ENCODE measurements around the gene PIGN. TPM values are rescaled to one million over a fixed set of nuclear protein-coding genes. Genes with fewer than 3 reads are reported as not detected.

PIGN gene
- polyA plus RNA-seq, 3 donors from 2014 or later: 12.0 to 16.4 (median 13.8) TPM

- no peaks in the 10 kb centered on the region for H3K36me3 Mint-ChIP-seq
- H3K4me3 Mint-ChIP-seq: no peak overlapping the region
- DNase-seq: no peak
- no peaks in the 10 kb centered on the region for H3K9me3 Mint-ChIP-seq
- peaks cover 40 to 74% of the 10 kb centered on the region in 2 donors for H3K4me1 Mint-ChIP-seq
- H3K27me3 Mint-ChIP-seq (ENCODE audit: low read depth in 3 of 3): no peaks in the 10 kb centered on the region
- no peak overlapping the region for H3K27ac Mint-ChIP-seq
These were observed 12.8 kb upstream of the PIGN start for GRCh38 chr18:62199629-62200028.

- Mint-ChIP-seq H3K27me3 (ENCODE audit: low read depth in 3 of 3) (no peaks in the 10 kb centered on the region), H3K27ac (peak overlapping the region in 4 of 6 donors; percentile 8 to 72 (median 33)), H3K9me3 (no peaks in the 10 kb centered on the region), H3K4me3 (no peak overlapping the region), H3K36me3 (no peaks in the 10 kb centered on the region), H3K4me1 (peaks cover 47 to 83% of the 10 kb centered on the region in 2 donors)
- no peak for DNase-seq
These were observed 11.4 kb upstream of the PIGN start for GRCh38 chr18:62198259-62198658.

GRCh38 chr18:62196980-62197379 is 10.1 kb upstream of the PIGN start:
- peaks cover 0 to 2% (median 0%) of the 10 kb centered on the region in 6 donors for H3K9me3 Mint-ChIP-seq
- peak overlapping the region in 1 of 6 donors; percentile 4 for H3K27ac Mint-ChIP-seq
- peaks cover 58 to 85% of the 10 kb centered on the region in 2 donors for H3K4me1 Mint-ChIP-seq
- no peaks in the 10 kb centered on the region for H3K27me3 Mint-ChIP-seq (ENCODE audit: low read depth in 3 of 3)
- no peak overlapping the region for H3K4me3 Mint-ChIP-seq
- DNase-seq: no peak
- no peaks in the 10 kb centered on the region for H3K36me3 Mint-ChIP-seq

- H3K4me1 Mint-ChIP-seq: peaks cover 67 to 94% of the 10 kb centered on the region in 2 donors
- H3K9me3 Mint-ChIP-seq: peaks cover 0 to 2% (median 0%) of the 10 kb centered on the region in 6 donors
- no peak overlapping the region for H3K27ac Mint-ChIP-seq
- H3K36me3 Mint-ChIP-seq: no peaks in the 10 kb centered on the region
- no peaks in the 10 kb centered on the region for H3K27me3 Mint-ChIP-seq (ENCODE audit: low read depth in 3 of 3)
- no peak overlapping the region for H3K4me3 Mint-ChIP-seq
- DNase-seq: no peak
These were observed 9.2 kb upstream of the PIGN start for GRCh38 chr18:62196079-62196478.

- H3K4me1 Mint-ChIP-seq: peaks cover 77 to 85% of the 10 kb centered on the region in 2 donors
- no peak overlapping the region for H3K27ac Mint-ChIP-seq
- H3K36me3 Mint-ChIP-seq: no peaks in the 10 kb centered on the region
- peaks cover 5 to 10% (median 8%) of the 10 kb centered on the region in 3 donors for H3K27me3 Mint-ChIP-seq (ENCODE audit: low read depth in 3 of 3)
- H3K9me3 Mint-ChIP-seq: peaks cover 0 to 2% (median 0%) of the 10 kb centered on the region in 6 donors
- no peak for DNase-seq
- peak overlapping the region; percentile 99 to 100 (median 100) for H3K4me3 Mint-ChIP-seq
These were observed 2.4 kb upstream of the PIGN start for GRCh38 chr18:62189208-62189607.

- peaks cover 64 to 76% of the 10 kb centered on the region in 2 donors for H3K4me1 Mint-ChIP-seq
- H3K4me3 Mint-ChIP-seq: peak overlapping the region; percentile 99 to 100 (median 100)
- peak overlapping the region; percentile 94 to 98 (median 96) for H3K27ac Mint-ChIP-seq
- peak; percentile 6 to 15 (median 7) for DNase-seq
- no peaks in the 10 kb centered on the region for H3K9me3 Mint-ChIP-seq
- no peaks in the 10 kb centered on the region for H3K36me3 Mint-ChIP-seq
- H3K27me3 Mint-ChIP-seq (ENCODE audit: low read depth in 3 of 3): peaks cover 5 to 10% (median 8%) of the 10 kb centered on the region in 3 donors
These were observed 971 bp upstream of the PIGN start for GRCh38 chr18:62187543-62188510.

- DNase-seq: no peak
- Mint-ChIP-seq H3K36me3 (no peaks in the 10 kb centered on the region), H3K4me1 (peaks cover 50 to 62% of the 10 kb centered on the region in 2 donors), H3K4me3 (peak overlapping the region; percentile 99 to 100 (median 100)), H3K27ac (peak overlapping the region; percentile 94 to 98 (median 96)), H3K9me3 (no peaks in the 10 kb centered on the region), H3K27me3 (ENCODE audit: low read depth in 3 of 3) (peaks cover 5 to 10% (median 8%) of the 10 kb centered on the region in 3 donors)
These were observed 420 bp downstream of the PIGN start for GRCh38 chr18:62186499-62186773.

- H3K36me3 Mint-ChIP-seq: no peaks in the 10 kb centered on the region
- H3K4me1 Mint-ChIP-seq: peaks cover 24 to 34% of the 10 kb centered on the region in 2 donors
- DNase-seq: peak; percentile 46 to 54 (median 50)
- H3K4me3 Mint-ChIP-seq: no peak overlapping the region
- peaks cover 5 to 10% (median 8%) of the 10 kb centered on the region in 3 donors for H3K27me3 Mint-ChIP-seq (ENCODE audit: low read depth in 3 of 3)
- H3K9me3 Mint-ChIP-seq: no peaks in the 10 kb centered on the region
- H3K27ac Mint-ChIP-seq: no peak overlapping the region
These were observed 3.2 kb downstream of the PIGN start for GRCh38 chr18:62183578-62184195.

GRCh38 chr18:62182220-62182619 is 4.6 kb downstream of the PIGN start:
- H3K9me3 Mint-ChIP-seq: no peaks in the 10 kb centered on the region
- no peak overlapping the region for H3K27ac Mint-ChIP-seq
- peaks cover 2 to 7% (median 5%) of the 10 kb centered on the region in 3 donors for H3K27me3 Mint-ChIP-seq (ENCODE audit: low read depth in 3 of 3)
- H3K36me3 Mint-ChIP-seq: peaks cover 0 to 4% (median 0%) of the 10 kb centered on the region in 3 donors
- no peak for DNase-seq
- no peak overlapping the region for H3K4me3 Mint-ChIP-seq
- peaks cover 12 to 22% of the 10 kb centered on the region in 2 donors for H3K4me1 Mint-ChIP-seq

GRCh38 chr18:62179213-62179612 is 7.6 kb downstream of the PIGN start:
- H3K9me3 Mint-ChIP-seq: no peaks in the 10 kb centered on the region
- H3K4me1 Mint-ChIP-seq: peaks cover 1 to 4% of the 10 kb centered on the region in 2 donors
- no peaks in the 10 kb centered on the region for H3K27me3 Mint-ChIP-seq (ENCODE audit: low read depth in 3 of 3)
- no peak for DNase-seq
- peaks cover 0 to 4% (median 2%) of the 10 kb centered on the region in 3 donors for H3K36me3 Mint-ChIP-seq
- no peak overlapping the region for H3K4me3 Mint-ChIP-seq
- no peak overlapping the region for H3K27ac Mint-ChIP-seq

GRCh38 chr18:62177271-62177670 is 9.6 kb downstream of the PIGN start:
- no peaks in the 10 kb centered on the region for H3K27me3 Mint-ChIP-seq (ENCODE audit: low read depth in 3 of 3)
- no peak for DNase-seq
- no peak overlapping the region for H3K4me3 Mint-ChIP-seq
- H3K4me1 Mint-ChIP-seq: no peaks in the 10 kb centered on the region
- H3K36me3 Mint-ChIP-seq: peaks cover 0 to 4% (median 4%) of the 10 kb centered on the region in 3 donors
- H3K9me3 Mint-ChIP-seq: no peaks in the 10 kb centered on the region
- H3K27ac Mint-ChIP-seq: peak overlapping the region in 1 of 6 donors; percentile 57

GRCh38 chr18:62175521-62175920 is 11.3 kb downstream of the PIGN start:
- H3K27ac Mint-ChIP-seq: no peak overlapping the region

GRCh38 chr18:62172298-62172697 is 14.6 kb downstream of the PIGN start:
- Mint-ChIP-seq H3K9me3 (no peaks in the 10 kb centered on the region), H3K4me3 (no peak overlapping the region), H3K4me1 (no peaks in the 10 kb centered on the region), H3K36me3 (peaks cover 0 to 4% (median 4%) of the 10 kb centered on the region in 3 donors), H3K27ac (no peak overlapping the region), H3K27me3 (ENCODE audit: low read depth in 3 of 3) (peaks cover 0 to 2% (median 0%) of the 10 kb centered on the region in 3 donors)
- no peak for DNase-seq

More at GRCh38 chr18:62175521-62175920, 11.3 kb downstream of the PIGN start:
- DNase-seq: no peak
- H3K27me3 Mint-ChIP-seq (ENCODE audit: low read depth in 3 of 3): no peaks in the 10 kb centered on the region
- H3K4me1 Mint-ChIP-seq: no peaks in the 10 kb centered on the region
- no peak overlapping the region for H3K4me3 Mint-ChIP-seq
- no peaks in the 10 kb centered on the region for H3K9me3 Mint-ChIP-seq
- peaks cover 0 to 4% (median 4%) of the 10 kb centered on the region in 3 donors for H3K36me3 Mint-ChIP-seq

- peaks cover 0 to 6% (median 4%) of the 10 kb centered on the region in 3 donors for H3K36me3 Mint-ChIP-seq
- no peak for DNase-seq
- no peak overlapping the region for H3K27ac Mint-ChIP-seq
- peaks cover under 1 to 6% of the 10 kb centered on the region in 2 donors for H3K4me1 Mint-ChIP-seq
- H3K9me3 Mint-ChIP-seq: no peaks in the 10 kb centered on the region
- peaks cover 0 to 2% (median 0%) of the 10 kb centered on the region in 3 donors for H3K27me3 Mint-ChIP-seq (ENCODE audit: low read depth in 3 of 3)
- H3K4me3 Mint-ChIP-seq: no peak overlapping the region
These were observed 16.0 kb downstream of the PIGN start for GRCh38 chr18:62170857-62171256.

Data from immature natural killer cell (primary cell).